ENCODE results near the gene NRCAM.

- TF ChIP-seq, protein P1, sequence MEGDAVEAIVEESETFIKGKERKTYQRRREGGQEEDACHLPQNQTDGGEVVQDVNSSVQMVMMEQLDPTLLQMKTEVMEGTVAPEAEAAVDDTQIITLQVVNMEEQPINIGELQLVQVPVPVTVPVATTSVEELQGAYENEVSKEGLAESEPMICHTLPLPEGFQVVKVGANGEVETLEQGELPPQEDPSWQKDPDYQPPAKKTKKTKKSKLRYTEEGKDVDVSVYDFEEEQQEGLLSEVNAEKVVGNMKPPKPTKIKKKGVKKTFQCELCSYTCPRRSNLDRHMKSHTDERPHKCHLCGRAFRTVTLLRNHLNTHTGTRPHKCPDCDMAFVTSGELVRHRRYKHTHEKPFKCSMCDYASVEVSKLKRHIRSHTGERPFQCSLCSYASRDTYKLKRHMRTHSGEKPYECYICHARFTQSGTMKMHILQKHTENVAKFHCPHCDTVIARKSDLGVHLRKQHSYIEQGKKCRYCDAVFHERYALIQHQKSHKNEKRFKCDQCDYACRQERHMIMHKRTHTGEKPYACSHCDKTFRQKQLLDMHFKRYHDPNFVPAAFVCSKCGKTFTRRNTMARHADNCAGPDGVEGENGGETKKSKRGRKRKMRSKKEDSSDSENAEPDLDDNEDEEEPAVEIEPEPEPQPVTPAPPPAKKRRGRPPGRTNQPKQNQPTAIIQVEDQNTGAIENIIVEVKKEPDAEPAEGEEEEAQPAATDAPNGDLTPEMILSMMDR (IDR thresholded peaks at IDR 0.05; ENCODE audit: low read depth, low read length, missing input control): no peak
- no peak for TF ChIP-seq YY1 (IDR thresholded peaks at IDR 0.05)
- TF ChIP-seq, protein P2, sequence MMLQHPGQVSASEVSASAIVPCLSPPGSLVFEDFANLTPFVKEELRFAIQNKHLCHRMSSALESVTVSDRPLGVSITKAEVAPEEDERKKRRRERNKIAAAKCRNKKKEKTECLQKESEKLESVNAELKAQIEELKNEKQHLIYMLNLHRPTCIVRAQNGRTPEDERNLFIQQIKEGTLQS (IDR thresholded peaks at IDR 0.05): no peak
- TF ChIP-seq, protein P3, sequence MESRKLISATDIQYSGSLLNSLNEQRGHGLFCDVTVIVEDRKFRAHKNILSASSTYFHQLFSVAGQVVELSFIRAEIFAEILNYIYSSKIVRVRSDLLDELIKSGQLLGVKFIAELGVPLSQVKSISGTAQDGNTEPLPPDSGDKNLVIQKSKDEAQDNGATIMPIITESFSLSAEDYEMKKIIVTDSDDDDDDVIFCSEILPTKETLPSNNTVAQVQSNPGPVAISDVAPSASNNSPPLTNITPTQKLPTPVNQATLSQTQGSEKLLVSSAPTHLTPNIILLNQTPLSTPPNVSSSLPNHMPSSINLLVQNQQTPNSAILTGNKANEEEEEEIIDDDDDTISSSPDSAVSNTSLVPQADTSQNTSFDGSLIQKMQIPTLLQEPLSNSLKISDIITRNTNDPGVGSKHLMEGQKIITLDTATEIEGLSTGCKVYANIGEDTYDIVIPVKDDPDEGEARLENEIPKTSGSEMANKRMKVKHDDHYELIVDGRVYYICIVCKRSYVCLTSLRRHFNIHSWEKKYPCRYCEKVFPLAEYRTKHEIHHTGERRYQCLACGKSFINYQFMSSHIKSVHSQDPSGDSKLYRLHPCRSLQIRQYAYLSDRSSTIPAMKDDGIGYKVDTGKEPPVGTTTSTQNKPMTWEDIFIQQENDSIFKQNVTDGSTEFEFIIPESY (IDR thresholded peaks at IDR 0.05): no peak
- TF ChIP-seq, protein P4, sequence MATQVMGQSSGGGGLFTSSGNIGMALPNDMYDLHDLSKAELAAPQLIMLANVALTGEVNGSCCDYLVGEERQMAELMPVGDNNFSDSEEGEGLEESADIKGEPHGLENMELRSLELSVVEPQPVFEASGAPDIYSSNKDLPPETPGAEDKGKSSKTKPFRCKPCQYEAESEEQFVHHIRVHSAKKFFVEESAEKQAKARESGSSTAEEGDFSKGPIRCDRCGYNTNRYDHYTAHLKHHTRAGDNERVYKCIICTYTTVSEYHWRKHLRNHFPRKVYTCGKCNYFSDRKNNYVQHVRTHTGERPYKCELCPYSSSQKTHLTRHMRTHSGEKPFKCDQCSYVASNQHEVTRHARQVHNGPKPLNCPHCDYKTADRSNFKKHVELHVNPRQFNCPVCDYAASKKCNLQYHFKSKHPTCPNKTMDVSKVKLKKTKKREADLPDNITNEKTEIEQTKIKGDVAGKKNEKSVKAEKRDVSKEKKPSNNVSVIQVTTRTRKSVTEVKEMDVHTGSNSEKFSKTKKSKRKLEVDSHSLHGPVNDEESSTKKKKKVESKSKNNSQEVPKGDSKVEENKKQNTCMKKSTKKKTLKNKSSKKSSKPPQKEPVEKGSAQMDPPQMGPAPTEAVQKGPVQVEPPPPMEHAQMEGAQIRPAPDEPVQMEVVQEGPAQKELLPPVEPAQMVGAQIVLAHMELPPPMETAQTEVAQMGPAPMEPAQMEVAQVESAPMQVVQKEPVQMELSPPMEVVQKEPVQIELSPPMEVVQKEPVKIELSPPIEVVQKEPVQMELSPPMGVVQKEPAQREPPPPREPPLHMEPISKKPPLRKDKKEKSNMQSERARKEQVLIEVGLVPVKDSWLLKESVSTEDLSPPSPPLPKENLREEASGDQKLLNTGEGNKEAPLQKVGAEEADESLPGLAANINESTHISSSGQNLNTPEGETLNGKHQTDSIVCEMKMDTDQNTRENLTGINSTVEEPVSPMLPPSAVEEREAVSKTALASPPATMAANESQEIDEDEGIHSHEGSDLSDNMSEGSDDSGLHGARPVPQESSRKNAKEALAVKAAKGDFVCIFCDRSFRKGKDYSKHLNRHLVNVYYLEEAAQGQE (IDR thresholded peaks at IDR 0.05): no peak
Measured at GRCh38 chr7:108120933-108121332, 335.3 kb downstream of the NRCAM start.

All from liver (tissue), 3 donors.